ENCODE measurements around the gene CLDN5.

DNA sequence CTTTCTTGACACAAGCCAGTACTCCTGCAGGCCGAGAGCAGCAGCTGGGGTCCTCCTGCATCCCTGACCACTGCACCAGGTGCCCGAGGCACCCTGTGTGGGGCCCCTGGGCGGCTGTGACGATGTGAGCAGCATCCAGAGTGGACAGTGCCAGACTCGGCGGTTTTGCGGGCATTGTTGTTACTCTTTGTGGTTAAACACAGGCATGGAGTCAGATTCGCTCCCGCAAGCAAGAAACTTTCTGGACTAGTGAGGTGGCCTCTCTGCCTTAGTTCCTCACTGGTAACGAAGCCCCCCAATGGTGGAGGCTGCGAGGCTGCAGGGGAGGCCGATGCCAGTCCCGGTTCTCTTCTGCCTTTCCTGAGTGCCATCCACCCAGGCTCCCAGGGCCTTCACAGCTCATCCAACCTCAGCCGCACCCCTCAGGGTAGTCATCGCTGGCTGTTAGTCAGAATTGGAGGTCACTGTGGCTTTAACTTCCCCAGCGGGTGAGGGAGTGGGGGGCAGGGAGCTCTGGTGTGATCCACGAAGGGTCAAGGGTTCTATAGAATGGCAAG lies 3.7 kb upstream of the CLDN5 start:
- no peak for TF ChIP-seq CTCF (IDR thresholded peaks at IDR 0.05)
- TF ChIP-seq POLR2A (IDR thresholded peaks at IDR 0.05) = no peak
